Gastroesophageal sphincter (tissue), 3 donors: ENCODE results near the gene METTL24.

ENCODE experiments used
- EP300 ChIP-seq: sonication (generic); formaldehyde crosslinking; IDR thresholded peaks from one replicate; pipeline ENCODE4 v1.6.1; 2017; ENCODE audit warnings: antibody characterized with exemption, mild to moderate bottlenecking
- POLR2A ChIP-seq, 2 donors: fragments of 450-650 bp; IDR thresholded peaks; one replicate each; pipeline ENCODE4 v1.6.1; 2017; ENCODE audit warnings: antibody characterized with exemption in 2 of 2, mild to moderate bottlenecking in 2 of 2, moderate library complexity in 1 of 2
- POLR2AphosphoS5 ChIP-seq: sonication (generic); formaldehyde crosslinking; IDR thresholded peaks from one replicate; pipeline ENCODE4 v1.6.1; 2017; ENCODE audit warnings: antibody characterized with exemption
- TF ChIP-seq, protein P1 (sequence below), 4 experiments: fragments of 200-600 bp in 2 of 4; fragments of 450-650 bp in 2 of 4; sonication (generic) in 1 of 4; IDR thresholded peaks; one replicate each; pipeline ENCODE4 v1.5.1; 2017 to 2019; ENCODE audit warnings: antibody characterized with exemption in 4 of 4, mild to moderate bottlenecking in 2 of 4, moderate library complexity in 2 of 4

DNA sequence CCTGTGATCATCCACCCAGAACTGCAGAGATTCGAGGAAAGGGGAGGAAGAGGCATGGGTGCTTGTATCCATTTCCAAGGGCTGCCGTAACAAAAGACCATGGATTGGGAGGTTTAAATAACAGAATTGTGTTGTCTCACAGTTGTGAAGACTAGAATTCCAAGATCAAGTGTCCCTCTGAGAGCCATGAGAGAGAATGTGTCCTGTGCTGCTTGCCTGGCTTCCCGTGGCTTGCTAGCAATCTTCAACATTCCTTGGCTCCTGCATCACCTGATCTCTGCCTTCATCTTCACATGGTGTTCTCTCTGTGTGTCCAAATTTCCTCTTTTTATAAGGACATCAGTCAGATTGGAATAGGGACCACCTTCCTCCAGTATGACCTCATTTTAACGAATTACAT lies 108.1 kb downstream of the METTL24 start:
- TF ChIP-seq, protein P1, sequence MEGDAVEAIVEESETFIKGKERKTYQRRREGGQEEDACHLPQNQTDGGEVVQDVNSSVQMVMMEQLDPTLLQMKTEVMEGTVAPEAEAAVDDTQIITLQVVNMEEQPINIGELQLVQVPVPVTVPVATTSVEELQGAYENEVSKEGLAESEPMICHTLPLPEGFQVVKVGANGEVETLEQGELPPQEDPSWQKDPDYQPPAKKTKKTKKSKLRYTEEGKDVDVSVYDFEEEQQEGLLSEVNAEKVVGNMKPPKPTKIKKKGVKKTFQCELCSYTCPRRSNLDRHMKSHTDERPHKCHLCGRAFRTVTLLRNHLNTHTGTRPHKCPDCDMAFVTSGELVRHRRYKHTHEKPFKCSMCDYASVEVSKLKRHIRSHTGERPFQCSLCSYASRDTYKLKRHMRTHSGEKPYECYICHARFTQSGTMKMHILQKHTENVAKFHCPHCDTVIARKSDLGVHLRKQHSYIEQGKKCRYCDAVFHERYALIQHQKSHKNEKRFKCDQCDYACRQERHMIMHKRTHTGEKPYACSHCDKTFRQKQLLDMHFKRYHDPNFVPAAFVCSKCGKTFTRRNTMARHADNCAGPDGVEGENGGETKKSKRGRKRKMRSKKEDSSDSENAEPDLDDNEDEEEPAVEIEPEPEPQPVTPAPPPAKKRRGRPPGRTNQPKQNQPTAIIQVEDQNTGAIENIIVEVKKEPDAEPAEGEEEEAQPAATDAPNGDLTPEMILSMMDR (IDR thresholded peaks at IDR 0.05), result no peak
- TF ChIP-seq EP300 (no peak), POLR2A (IDR thresholded peaks at IDR 0.05) (no peak), POLR2AphosphoS5 (no peak)
